HepG2 (cell line): ENCODE results near the gene TTLL1. TPM values are rescaled to one million over a fixed set of nuclear protein-coding genes. Genes with fewer than 3 reads are reported as not detected.

Experiments
- AGO2 ChIP-seq: fragments of 200-400 bp; formaldehyde crosslinking; optimal IDR thresholded peaks from 2 replicates; pipeline ENCODE3; 2017; ENCODE audit warnings: mild to moderate bottlenecking, low read depth, low read length, moderate library complexity
- PCBP2 ChIP-seq: fragments of 200-400 bp; formaldehyde crosslinking; optimal IDR thresholded peaks from 2 replicates; pipeline ENCODE3; 2018; ENCODE audit warnings: low read length, low read depth; ENCODE audit not compliant: poor library complexity, severe bottlenecking
- RARA ChIP-seq: IDR thresholded peaks from 2 replicates; pipeline ENCODE4 v1.6.1; 2016; ENCODE audit warnings: missing genetic modification reagents, missing compliant biosample characterization
- RORA ChIP-seq: sonication (generic); formaldehyde crosslinking; IDR thresholded peaks from 2 replicates; pipeline ENCODE4 v1.5.0; 2020; ENCODE audit warnings: mild to moderate bottlenecking, missing genetic modification reagents, moderate library complexity
- SSRP1 ChIP-seq: IDR thresholded peaks from 2 replicates; pipeline ENCODE4 v1.6.1; 2016; ENCODE audit warnings: control low read depth
- STAT6 ChIP-seq: sonication (generic); formaldehyde crosslinking; IDR thresholded peaks from 2 replicates; pipeline ENCODE4 v1.4.0; 2020; ENCODE audit warnings: missing genetic modification reagents, mild to moderate bottlenecking, borderline replicate concordance
- TRIM22 ChIP-seq: fragments of 450-650 bp; IDR thresholded peaks from 2 replicates; pipeline ENCODE4 v1.6.1; 2017
- ZBTB40 ChIP-seq, 2 experiments: fragments of 450-650 bp in 1 of 2; sonication (generic) in 1 of 2; formaldehyde crosslinking in 1 of 2; IDR thresholded peaks; 2 replicates each; pipeline versions ENCODE4 v1.6.1 to v1.8.0; 2016 to 2022; ENCODE audit warnings: antibody characterized with exemption in 1 of 2, mild to moderate bottlenecking in 1 of 2, missing genetic modification reagents in 1 of 2
- ZNF17 ChIP-seq: sonication (generic); formaldehyde crosslinking; IDR thresholded peaks from 2 replicates; pipeline ENCODE4 v1.5.0; 2020; ENCODE audit warnings: mild to moderate bottlenecking, missing genetic modification reagents
- ZNF224 ChIP-seq: sonication (generic); formaldehyde crosslinking; IDR thresholded peaks from 2 replicates; pipeline ENCODE4 v1.5.0; 2020; ENCODE audit warnings: mild to moderate bottlenecking, missing genetic modification reagents
- ZNF552 ChIP-seq: sonication (generic); formaldehyde crosslinking; IDR thresholded peaks from 2 replicates; pipeline ENCODE4 v1.9.0; 2022; ENCODE audit warnings: missing genetic modification reagents, mild to moderate bottlenecking, borderline replicate concordance
- ZNF678 ChIP-seq: sonication (generic); formaldehyde crosslinking; IDR thresholded peaks from 2 replicates; pipeline ENCODE4 v1.4.0; 2020; ENCODE audit warnings: mild to moderate bottlenecking, missing genetic modification reagents
- ZNF709 ChIP-seq: sonication (generic); formaldehyde crosslinking; IDR thresholded peaks from 2 replicates; pipeline ENCODE4 v1.5.0; 2020; ENCODE audit warnings: mild to moderate bottlenecking, missing genetic modification reagents
- polyA plus RNA-seq, 8 experiments: library from polyadenylated mRNA; depleted of rRNA in 3 of 8; stranded (reverse) in 7 of 8; unstranded in 1 of 8; fragments of >200 nt; fragmentation: Illumina TruSeq in 4 of 8; extraction: Trizol in 4 of 8; gene quantifications; 2 replicates each; pipeline versions ENCODE4 v1.2.1 to v1.2.3, GENCODE V29; 2011 to 2016; ENCODE audit warnings: low read depth in 4 of 8, missing spikeins in 1 of 8, mixed read lengths in 1 of 8; ENCODE audit not compliant: insufficient read depth in 1 of 8
- total RNA-seq, 5 experiments: library from RNA; depleted of rRNA; stranded (reverse); fragments of >200 nt; fragmentation: Illumina TruSeq; extraction: Trizol; gene quantifications; 2 replicates each; pipeline ENCODE4 v1.2.3, GENCODE V29; 2016; ENCODE audit warnings: low read depth in 1 of 5
- TF ChIP-seq, protein P1 (sequence below): sonication (generic); formaldehyde crosslinking; IDR thresholded peaks from 2 replicates; pipeline ENCODE4 v1.5.1; 2020; ENCODE audit warnings: mild to moderate bottlenecking, missing genetic modification reagents, moderate library complexity

Gene TTLL1
- total and polyA plus RNA-seq, 2 of the 13 experiments (the other 11 are each of a cell fraction or from before 2014, with no cell fraction given): 1.6 to 5.3 TPM

DNA sequence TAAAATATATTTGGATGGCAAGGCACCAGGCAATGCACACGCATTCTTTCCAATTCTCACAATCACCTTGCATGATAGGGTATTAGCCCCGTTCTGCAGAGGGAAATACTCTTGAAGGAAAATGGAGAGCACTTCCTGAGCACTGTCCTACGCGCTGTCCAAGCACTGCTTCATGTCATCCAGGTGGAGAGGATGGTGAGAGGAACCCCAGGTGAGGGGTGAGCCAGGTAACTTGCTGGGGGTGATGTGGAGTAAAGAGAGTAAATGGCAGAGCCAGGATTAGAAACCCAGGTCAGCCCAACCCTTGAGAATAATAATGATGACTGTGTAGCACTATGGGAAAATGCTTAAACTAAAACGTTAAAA lies 73.5 kb downstream of the TTLL1 start (continued):
- no peak for TF ChIP-seq ZBTB40 (IDR thresholded peaks at IDR 0.05)
- no peak for TF ChIP-seq ZBTB40 (CRISPR knock-in tag; IDR thresholded peaks at IDR 0.05)
- no peak for TF ChIP-seq SSRP1 (CRISPR knock-in tag)
- TF ChIP-seq, protein P1, sequence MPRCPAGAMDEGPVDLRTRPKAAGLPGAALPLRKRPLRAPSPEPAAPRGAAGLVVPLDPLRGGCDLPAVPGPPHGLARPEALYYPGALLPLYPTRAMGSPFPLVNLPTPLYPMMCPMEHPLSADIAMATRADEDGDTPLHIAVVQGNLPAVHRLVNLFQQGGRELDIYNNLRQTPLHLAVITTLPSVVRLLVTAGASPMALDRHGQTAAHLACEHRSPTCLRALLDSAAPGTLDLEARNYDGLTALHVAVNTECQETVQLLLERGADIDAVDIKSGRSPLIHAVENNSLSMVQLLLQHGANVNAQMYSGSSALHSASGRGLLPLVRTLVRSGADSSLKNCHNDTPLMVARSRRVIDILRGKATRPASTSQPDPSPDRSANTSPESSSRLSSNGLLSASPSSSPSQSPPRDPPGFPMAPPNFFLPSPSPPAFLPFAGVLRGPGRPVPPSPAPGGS (CRISPR knock-in tag): no peak
- no peak for TF ChIP-seq PCBP2
- no peak for TF ChIP-seq STAT6 (CRISPR knock-in tag)
- TF ChIP-seq RORA (CRISPR knock-in tag): no peak
- TF ChIP-seq ZNF17 (CRISPR knock-in tag): no peak
- TF ChIP-seq ZNF709 (CRISPR knock-in tag): no peak
- no peak for TF ChIP-seq TRIM22
- TF ChIP-seq ZNF224: no peak
- TF ChIP-seq ZNF552 (CRISPR knock-in tag): no peak
- TF ChIP-seq RARA (CRISPR knock-in tag): no peak
- TF ChIP-seq AGO2: no peak
- TF ChIP-seq ZNF678 (CRISPR knock-in tag): 0 out of 2 replicates have a peak, but pooled peaks have one; percentile 39
